ENCODE measurements around the gene ABCB8.

ABCB8 gene

DNA sequence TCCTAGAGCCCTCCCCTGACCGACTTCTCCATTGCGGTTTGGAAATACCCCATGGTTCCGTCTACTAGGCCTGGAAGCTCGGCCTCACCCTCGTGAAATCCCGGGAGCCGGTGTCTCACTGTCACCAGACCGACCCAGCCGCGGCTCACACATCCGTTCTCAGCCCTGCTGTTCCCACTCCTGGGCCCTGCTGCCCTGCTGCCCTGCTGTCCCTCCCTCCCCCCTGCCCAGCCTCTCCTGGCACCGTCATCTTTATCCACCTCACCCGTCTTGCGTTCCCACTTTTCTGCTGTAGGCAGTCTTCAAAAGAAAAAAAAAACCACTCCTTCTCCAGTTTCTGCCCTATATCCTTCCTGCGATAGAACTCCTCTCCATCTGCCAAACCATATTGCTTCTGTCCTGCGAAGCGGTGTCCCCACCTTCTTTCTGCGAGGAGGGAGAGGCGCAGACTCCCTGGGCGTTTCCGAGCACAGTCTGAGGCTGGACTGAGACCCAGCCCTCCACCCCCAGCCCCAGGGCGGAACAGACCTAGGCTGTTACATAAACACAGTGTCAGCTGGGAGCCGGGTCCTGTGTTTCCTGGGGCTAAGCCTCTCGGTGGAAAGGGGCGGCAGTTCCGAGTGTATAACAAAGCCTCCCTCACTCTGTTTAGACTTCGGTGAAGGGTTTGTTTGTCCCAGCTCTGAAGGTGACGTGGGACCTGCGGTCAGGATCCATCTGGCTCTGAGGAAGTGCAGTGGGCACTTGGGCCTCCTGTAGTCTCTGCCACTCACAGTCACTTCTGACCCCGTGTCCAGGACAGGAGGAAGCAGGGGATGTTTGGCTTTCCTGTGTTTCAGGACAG, 60.8 kb downstream of the ABCB8 start:
- DNase-seq, result peak; percentile 81

GRCh38 chr7:151089893-151090730, 61.9 kb downstream of the ABCB8 start:
- DNase-seq, result peak; percentile 70

- no peak for DNase-seq
Observed at GRCh38 chr7:151091003-151091402, 62.8 kb downstream of the ABCB8 start.

- DNase-seq, result no peak
Observed at GRCh38 chr7:151091431-151091830, 63.2 kb downstream of the ABCB8 start.

DNA sequence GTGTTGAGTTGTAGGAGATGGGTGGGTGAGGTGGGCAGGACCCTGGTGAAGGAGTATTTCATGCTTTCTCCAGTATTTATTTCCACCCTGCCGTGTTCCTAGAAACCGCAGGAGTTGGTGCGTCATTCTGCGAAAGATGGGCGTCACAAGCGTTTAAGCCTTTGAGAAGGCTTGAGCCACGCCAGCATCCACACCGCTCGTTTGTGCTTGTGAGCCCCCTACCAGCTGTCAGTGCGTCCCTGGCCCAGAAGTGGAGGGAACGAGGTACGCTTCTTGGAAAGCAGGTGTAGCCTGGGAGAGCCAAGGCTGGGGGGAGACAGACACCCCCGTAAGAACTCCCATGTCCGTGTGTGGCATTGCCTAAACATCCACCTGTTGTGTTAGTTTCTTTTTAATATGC, 63.7 kb downstream of the ABCB8 start:
- no peak for DNase-seq

DNA sequence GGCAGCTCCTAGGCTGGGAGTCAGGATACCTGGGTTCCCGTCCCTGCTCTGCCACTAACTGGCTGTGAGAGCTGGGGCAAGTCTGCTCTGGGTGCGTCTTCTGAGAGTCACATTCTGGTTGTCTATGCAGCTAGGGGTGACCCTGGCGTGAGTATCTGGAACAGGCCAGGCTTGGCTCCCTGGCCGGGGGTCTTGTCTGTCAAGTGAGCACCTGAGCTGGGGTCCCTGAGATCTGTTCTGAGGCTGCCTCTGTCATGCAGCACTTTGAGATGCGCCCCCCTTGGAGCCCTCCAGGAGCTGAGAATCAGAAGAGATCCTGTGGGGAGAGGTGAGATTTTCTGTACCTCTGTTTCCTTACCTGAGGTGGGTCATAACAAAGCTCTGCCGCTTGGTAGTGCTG, 65.5 kb downstream of the ABCB8 start:
- no peak for DNase-seq

DNA sequence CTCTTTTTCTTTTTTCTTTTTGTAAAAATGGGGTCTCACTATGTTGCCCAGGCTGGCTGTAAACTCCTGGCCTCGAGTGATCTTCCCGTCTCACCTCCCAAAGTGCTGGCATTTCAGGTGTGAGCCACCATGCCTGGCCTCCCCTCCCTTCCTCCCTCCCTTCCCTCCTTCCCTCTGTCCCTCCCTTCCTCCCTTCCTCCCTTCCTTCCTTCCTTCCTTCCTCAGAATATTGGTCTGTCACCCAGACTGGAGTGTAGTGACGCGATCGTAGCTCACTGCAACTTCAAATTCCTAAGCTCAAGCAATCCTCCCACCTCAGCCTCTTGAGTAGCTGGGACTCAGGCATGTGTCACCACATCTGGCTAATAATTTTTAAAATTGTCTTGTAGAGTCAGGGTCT, 66.4 kb downstream of the ABCB8 start:
- no peak for DNase-seq

DNA sequence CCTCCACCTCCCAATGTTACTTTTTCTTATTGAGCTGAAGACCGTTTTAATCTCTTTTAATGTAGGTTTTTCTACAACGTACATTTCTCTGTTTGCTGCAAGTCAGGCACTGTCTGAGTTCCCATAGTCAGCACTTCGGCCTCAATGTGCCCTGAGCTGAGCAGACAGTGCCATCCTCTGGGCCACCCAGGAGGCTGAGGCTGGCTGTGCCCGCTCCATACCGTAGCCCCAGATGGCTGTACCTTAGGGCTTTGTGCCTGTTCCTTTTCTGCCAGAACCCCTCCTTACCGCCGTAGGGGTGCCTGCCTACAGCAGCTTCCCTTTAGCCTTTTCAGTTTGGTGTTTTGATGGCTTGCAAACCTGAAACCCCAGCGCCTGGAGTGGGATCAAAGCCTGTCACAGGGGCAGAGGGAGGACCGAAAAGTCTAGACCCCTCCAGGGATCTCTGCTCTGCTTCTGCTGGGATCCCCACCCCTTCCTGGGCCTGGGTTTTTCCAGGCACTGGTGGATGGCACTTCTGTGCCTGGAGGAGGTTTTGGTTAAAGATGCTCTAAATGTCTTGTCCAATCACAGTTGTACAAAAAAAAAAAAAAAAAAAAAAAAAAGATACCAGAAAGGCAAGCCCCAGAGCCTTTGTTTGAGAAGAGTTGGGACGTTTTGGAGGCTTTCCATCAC, 67.0 kb downstream of the ABCB8 start:
- DNase-seq, result no peak

DNA sequence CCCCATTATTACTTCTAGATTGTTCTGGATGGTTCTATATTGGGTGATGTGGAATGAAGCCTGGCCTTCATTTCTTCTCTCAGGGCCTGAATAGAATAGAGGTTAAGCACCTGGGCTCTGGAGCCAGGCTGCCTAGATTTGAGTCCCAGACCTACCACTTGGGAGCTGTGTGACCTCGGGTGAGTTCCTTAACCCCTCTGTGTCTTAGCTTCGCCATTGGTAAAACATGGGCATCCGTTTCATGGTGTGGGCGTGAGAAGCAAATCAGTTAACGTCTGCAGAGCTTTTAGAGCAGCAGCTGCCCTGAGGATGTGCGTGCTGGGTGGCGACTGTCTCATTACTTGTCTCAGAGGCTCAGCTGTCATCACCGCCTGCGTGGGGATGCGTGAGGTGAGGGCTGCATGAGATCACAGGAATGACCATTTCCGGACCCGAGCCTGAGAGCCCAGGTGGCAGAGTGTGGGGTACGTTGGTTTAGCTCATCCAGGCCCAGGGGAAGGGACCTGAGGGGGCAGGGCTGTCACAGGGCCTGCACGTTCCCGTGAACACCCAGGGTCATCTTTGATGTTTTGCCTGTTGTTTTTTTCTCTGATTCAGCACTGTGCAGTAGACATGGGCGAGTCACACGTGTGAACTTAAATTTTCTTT, 67.7 kb downstream of the ABCB8 start:
- DNase-seq, result no peak
